GM12878 (cell line): ENCODE data around the gene PHOSPHO1. TPM values are rescaled to one million over a fixed set of nuclear protein-coding genes. Genes with fewer than 3 reads are reported as not detected.

Source experiments
- ATAC-seq: fragments of 200-7000 bp; cut with Tn5 transposase; 3 replicates; pipeline ENCODE4 v1.9.1; 2020; ENCODE audit warnings: mild to moderate bottlenecking, moderate library complexity
- BruUV-seq: library from RNA; stranded (reverse); fragments of 400-500 nt; replicated peaks from 2 replicates; lab custom pipeline; 2021; lab: Mats Ljungman, UMichigan
- CTCF ChIA-PET: fragments of 300-600 bp; sonication (Branson Sonifier 250); formaldehyde crosslinking; extraction: SDS; loops from one replicate; lab custom pipeline; 2021; ENCODE audit warnings: inconsistent platforms; lab: Yijun Ruan, JAX
- POLR2A ChIA-PET: fragments of 350-600 bp; formaldehyde crosslinking; extraction: SDS; loops from one replicate; lab custom pipeline; 2021; ENCODE audit warnings: inconsistent platforms; lab: Charles Lee
- RAD21 ChIA-PET: fragments of 300-600 bp; sonication (Branson Sonifier 250); formaldehyde crosslinking; loops from one replicate; lab custom pipeline; 2023; ENCODE audit warnings: antibody characterized with exemption; ENCODE audit not compliant: unreplicated experiment; lab: Charles Lee
- SMC1A ChIA-PET: fragments of 300-600 bp; sonication (Branson Sonifier 250); formaldehyde crosslinking; loops from one replicate; lab custom pipeline; 2023; ENCODE audit not compliant: unreplicated experiment, uncharacterized antibody; lab: Charles Lee
- DNase-seq: peaks from one replicate; pipeline ENCODE4 v3.0.0-alpha.2; 2011; ENCODE audit warnings: low read depth, low spot score
- FAIRE-seq: peaks from 3 replicates; lab custom pipeline; 2011; peaks lifted over from hg19 to GRCh38; lab: Jason Lieb, UNC
- H2AFZ ChIP-seq: 2 replicates; pipeline ENCODE4 v1.6.0; 2011; ENCODE audit warnings: low read depth, low read length, control low read depth; ENCODE audit not compliant: control insufficient read depth
- H3K27ac ChIP-seq: 2 replicates; pipeline ENCODE4 v1.5.1; 2011; ENCODE audit warnings: control low read depth; ENCODE audit not compliant: control insufficient read depth, insufficient read depth
- H3K27me3 ChIP-seq, 2 experiments: replicated peaks in 1 of 2; 2 replicates each; pipeline versions ENCODE4 v1.6.0 to v1.6.1; 2011; ENCODE audit warnings: low read length in 1 of 2; ENCODE audit not compliant: control insufficient read depth in 2 of 2, insufficient read depth in 2 of 2
- H3K36me3 ChIP-seq, 2 experiments: 2 replicates each; pipeline ENCODE4 v1.5.1; 2011; ENCODE audit warnings: low read length in 1 of 2; ENCODE audit not compliant: control insufficient read depth in 2 of 2, insufficient read depth in 2 of 2
- H3K4me1 ChIP-seq: 2 replicates; pipeline ENCODE4 v1.6.1; 2011; ENCODE audit warnings: mild to moderate bottlenecking, low read length, moderate library complexity, mixed read lengths; ENCODE audit not compliant: control insufficient read depth, insufficient read depth
- H3K4me2 ChIP-seq: 2 replicates; pipeline ENCODE4 v1.6.0; 2011; ENCODE audit warnings: control low read depth; ENCODE audit not compliant: control insufficient read depth, insufficient read depth
- H3K4me3 ChIP-seq: fragments of 200-600 bp; sonication (generic); 2 replicates; pipeline ENCODE4 v1.5.1; 2016
- H3K79me2 ChIP-seq: 2 replicates; pipeline ENCODE4 v1.6.0; 2011; ENCODE audit warnings: low read length; ENCODE audit not compliant: control insufficient read depth, insufficient read depth
- H3K9ac ChIP-seq: 2 replicates; pipeline ENCODE4 v1.8.0; 2011; ENCODE audit warnings: low read length, control low read depth, mixed read lengths; ENCODE audit not compliant: control insufficient read depth, insufficient read depth
- H3K9me3 ChIP-seq: replicated peaks from 3 replicates; pipeline ENCODE4 v1.5.1; 2011; ENCODE audit warnings: mild to moderate bottlenecking, low read length; ENCODE audit not compliant: control insufficient read depth, insufficient read depth
- H4K20me1 ChIP-seq: 2 replicates; pipeline ENCODE4 v1.6.0; 2011; ENCODE audit not compliant: control insufficient read depth, insufficient read depth
- FOXM1 ChIP-seq: IDR thresholded peaks from 2 replicates; pipeline ENCODE4 v1.6.1; 2012; ENCODE audit warnings: low read depth, mild to moderate bottlenecking, inconsistent platforms, low read length, moderate library complexity
- SMAD1 ChIP-seq: fragments of 450-650 bp; IDR thresholded peaks from 2 replicates; pipeline ENCODE4 v1.6.1; 2018; ENCODE audit warnings: mild to moderate bottlenecking, low read depth; ENCODE audit not compliant: partially characterized antibody
- WGBS: methylation state at CpG from one replicate; pipeline ENCODE4 v1.1.6; 2016; ENCODE audit warnings: low lambda C conversion rate; ENCODE audit not compliant: insufficient replicate concordance, insufficient coverage; ENCODE audit errors: missing lambda C conversion rate; 5-methylcytosine and 5-hydroxymethylcytosine counted together
- in situ Hi-C: fragments of 300-500 bp; cut with MboI; formaldehyde crosslinking; loops from 9 replicates; pipeline ENCODE4 v1.14.3; 2018; ENCODE audit warnings: mixed read lengths
- intact Hi-C: fragments of 100-400 bp; cut with micrococcal nuclease; formaldehyde crosslinking; loops from one replicate; pipeline ENCODE4 v1.14.2; 2022; ENCODE audit not compliant: unreplicated experiment
- polyA plus RNA-seq, 11 experiments: library from polyadenylated mRNA; depleted of rRNA in 4 of 11; unstranded in 6 of 11; stranded (reverse) in 5 of 11; fragments of >200 nt; fragmentation: Nextera tagmentation in 4 of 11; fragmentation: Illumina TruSeq in 1 of 11; extraction: Ambion mirVana in 4 of 11; extraction: Trizol in 1 of 11; gene quantifications; 1 replicate in 1 of 11; 2 replicates in 10 of 11; pipeline versions ENCODE4 v1.2.1 to v1.2.3, GENCODE V29; 2011 to 2016; ENCODE audit warnings: inconsistent platforms in 2 of 11, missing spikeins in 2 of 11, low read depth in 1 of 11
- total RNA-seq, 4 experiments: library from RNA; depleted of rRNA in 3 of 4; stranded (reverse); fragments of >200 nt in 3 of 4; fragmentation: Illumina TruSeq in 1 of 4; extraction: Trizol in 1 of 4; gene quantifications; 2 replicates each; pipeline versions ENCODE4 v1.2.1 to v1.2.3, GENCODE V29; 2013 to 2021
- TF ChIP-seq, protein P1 (sequence below): IDR thresholded peaks from 2 replicates; pipeline ENCODE4 v1.6.1; 2012; ENCODE audit warnings: improper control_type of control experiment, low read depth, low read length; ENCODE audit not compliant: insufficient replicate concordance
- TF ChIP-seq, protein P2 (sequence below): fragments of 450-650 bp; IDR thresholded peaks from 2 replicates; pipeline ENCODE4 v1.6.1; 2018; ENCODE audit warnings: mild to moderate bottlenecking, low read depth, moderate library complexity; ENCODE audit not compliant: partially characterized antibody

Gene PHOSPHO1
- total and polyA plus RNA-seq, 10 of the 15 experiments (the other 5 are each of a cell fraction or from before 2014, with no cell fraction given), result 0.03 to 1.5 (median 0.16) TPM; not detected in 2

DNA sequence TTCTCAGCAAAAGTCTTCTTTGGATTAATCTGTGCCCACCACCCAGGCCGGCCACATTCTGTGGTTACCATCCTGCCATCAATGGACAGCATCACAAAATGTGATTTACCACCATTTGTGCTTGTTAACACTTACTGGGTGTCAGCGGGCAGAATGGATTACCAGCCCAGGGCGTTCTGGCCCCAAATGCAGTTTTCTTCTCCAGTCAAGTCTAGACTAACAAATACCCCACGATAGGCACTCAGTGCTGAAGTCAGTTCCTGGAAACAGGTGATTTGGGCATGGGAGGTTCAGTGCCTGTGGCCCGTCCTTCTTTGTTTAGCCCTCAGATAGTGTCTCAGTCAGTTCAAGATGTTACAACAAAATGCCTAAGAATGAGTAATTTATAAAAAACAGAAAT is 38.8 kb upstream of the PHOSPHO1 start:
- ChIA-PET SMC1A (no interaction called here), CTCF (no interaction called here), POLR2A (no interaction called here), RAD21 (no interaction called here)
- BruUV-seq, result no TSS peak
- intact Hi-C loops, result no loop called here
- Histone ChIP-seq H3K27ac (no peak overlapping the region), H3K9me3 (no peaks in the 10 kb centered on the region), H3K79me2 (no peaks in the 10 kb centered on the region), H3K27me3 (no peaks in the 10 kb centered on the region; a peak in 1 of 4 replicates), H4K20me1 (no peaks in the 10 kb centered on the region), H2AFZ (no peak overlapping the region), H3K4me3 (no peak overlapping the region), H3K4me2 (no peak overlapping the region), H3K9ac (no peak overlapping the region), H3K4me1 (no peaks in the 10 kb centered on the region), H3K36me3 (no peaks in the 10 kb centered on the region)
- ATAC-seq, result no peak
- no peak for FAIRE-seq
- TF ChIP-seq FOXM1, result no peak
- DNase-seq, result no peak
- 53% methylated on average over 5 of the region's 5 CpGs for WGBS
- in situ Hi-C loops, result no loop called here

DNA sequence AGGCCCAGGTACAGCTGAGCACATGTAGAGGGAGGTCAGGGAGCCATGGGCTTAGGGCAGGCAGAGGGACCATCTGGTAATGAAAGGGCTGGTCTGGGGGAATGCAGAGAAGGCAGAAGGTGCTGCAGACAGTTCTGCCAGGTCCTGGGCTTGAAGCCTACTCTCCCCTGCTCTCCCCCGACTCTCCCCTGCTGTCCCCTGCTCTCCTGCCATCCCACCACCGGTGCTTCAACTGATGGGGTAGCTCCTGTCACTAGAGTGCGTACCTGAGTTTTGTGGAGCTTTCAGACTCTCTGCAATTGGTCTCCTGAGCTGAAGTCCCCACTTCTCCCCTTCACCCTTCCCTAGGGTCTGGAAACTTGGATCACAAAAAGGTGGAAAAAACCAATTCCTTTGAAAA is 37.3 kb upstream of the PHOSPHO1 start:
- SMC1A ChIA-PET, result no interaction called here
- FAIRE-seq, result no peak
- Histone ChIP-seq H2AFZ (no peak overlapping the region), H3K9me3 (no peaks in the 10 kb centered on the region), H3K79me2 (no peaks in the 10 kb centered on the region), H3K36me3 (no peaks in the 10 kb centered on the region), H3K27ac (no peak overlapping the region), H3K4me2 (no peak overlapping the region), H3K4me3 (no peak overlapping the region), H4K20me1 (no peaks in the 10 kb centered on the region), H3K9ac (no peak overlapping the region), H3K27me3 (no peaks in the 10 kb centered on the region; a peak in 1 of 4 replicates), H3K4me1 (no peaks in the 10 kb centered on the region)
- WGBS, result 18% methylated on average over 3 of the region's 3 CpGs
- in situ Hi-C loops (no loop called here), intact Hi-C loops (no loop called here)
- CTCF ChIA-PET, result no interaction called here
- no peak for ATAC-seq
- TF ChIP-seq, protein P1, sequence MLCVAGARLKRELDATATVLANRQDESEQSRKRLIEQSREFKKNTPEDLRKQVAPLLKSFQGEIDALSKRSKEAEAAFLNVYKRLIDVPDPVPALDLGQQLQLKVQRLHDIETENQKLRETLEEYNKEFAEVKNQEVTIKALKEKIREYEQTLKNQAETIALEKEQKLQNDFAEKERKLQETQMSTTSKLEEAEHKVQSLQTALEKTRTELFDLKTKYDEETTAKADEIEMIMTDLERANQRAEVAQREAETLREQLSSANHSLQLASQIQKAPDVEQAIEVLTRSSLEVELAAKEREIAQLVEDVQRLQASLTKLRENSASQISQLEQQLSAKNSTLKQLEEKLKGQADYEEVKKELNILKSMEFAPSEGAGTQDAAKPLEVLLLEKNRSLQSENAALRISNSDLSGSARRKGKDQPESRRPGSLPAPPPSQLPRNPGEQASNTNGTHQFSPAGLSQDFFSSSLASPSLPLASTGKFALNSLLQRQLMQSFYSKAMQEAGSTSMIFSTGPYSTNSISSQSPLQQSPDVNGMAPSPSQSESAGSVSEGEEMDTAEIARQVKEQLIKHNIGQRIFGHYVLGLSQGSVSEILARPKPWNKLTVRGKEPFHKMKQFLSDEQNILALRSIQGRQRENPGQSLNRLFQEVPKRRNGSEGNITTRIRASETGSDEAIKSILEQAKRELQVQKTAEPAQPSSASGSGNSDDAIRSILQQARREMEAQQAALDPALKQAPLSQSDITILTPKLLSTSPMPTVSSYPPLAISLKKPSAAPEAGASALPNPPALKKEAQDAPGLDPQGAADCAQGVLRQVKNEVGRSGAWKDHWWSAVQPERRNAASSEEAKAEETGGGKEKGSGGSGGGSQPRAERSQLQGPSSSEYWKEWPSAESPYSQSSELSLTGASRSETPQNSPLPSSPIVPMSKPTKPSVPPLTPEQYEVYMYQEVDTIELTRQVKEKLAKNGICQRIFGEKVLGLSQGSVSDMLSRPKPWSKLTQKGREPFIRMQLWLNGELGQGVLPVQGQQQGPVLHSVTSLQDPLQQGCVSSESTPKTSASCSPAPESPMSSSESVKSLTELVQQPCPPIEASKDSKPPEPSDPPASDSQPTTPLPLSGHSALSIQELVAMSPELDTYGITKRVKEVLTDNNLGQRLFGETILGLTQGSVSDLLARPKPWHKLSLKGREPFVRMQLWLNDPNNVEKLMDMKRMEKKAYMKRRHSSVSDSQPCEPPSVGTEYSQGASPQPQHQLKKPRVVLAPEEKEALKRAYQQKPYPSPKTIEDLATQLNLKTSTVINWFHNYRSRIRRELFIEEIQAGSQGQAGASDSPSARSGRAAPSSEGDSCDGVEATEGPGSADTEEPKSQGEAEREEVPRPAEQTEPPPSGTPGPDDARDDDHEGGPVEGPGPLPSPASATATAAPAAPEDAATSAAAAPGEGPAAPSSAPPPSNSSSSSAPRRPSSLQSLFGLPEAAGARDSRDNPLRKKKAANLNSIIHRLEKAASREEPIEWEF, result no peak
- TF ChIP-seq, protein P2, sequence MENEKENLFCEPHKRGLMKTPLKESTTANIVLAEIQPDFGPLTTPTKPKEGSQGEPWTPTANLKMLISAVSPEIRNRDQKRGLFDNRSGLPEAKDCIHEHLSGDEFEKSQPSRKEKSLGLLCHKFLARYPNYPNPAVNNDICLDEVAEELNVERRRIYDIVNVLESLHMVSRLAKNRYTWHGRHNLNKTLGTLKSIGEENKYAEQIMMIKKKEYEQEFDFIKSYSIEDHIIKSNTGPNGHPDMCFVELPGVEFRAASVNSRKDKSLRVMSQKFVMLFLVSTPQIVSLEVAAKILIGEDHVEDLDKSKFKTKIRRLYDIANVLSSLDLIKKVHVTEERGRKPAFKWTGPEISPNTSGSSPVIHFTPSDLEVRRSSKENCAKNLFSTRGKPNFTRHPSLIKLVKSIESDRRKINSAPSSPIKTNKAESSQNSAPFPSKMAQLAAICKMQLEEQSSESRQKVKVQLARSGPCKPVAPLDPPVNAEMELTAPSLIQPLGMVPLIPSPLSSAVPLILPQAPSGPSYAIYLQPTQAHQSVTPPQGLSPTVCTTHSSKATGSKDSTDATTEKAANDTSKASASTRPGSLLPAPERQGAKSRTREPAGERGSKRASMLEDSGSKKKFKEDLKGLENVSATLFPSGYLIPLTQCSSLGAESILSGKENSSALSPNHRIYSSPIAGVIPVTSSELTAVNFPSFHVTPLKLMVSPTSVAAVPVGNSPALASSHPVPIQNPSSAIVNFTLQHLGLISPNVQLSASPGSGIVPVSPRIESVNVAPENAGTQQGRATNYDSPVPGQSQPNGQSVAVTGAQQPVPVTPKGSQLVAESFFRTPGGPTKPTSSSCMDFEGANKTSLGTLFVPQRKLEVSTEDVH, result no peak
- TF ChIP-seq SMAD1, result no peak
- no TSS peak for BruUV-seq
- POLR2A ChIA-PET, result interaction anchor here (0.5 kb wide), 1 partner anchor 536 kb away, joined by 3 read pairs; no protein-coding TSS in a partner anchor
- RAD21 ChIA-PET, result interaction anchor here (0.6 kb wide), 1 partner anchor 213 kb away, joined by 3 read pairs; no protein-coding TSS in a partner anchor
- DNase-seq, result no peak
